Gastroesophageal sphincter (tissue), 3 donors: Measurements from ENCODE around the gene OTOG.

Experiments
- CTCF ChIP-seq, 4 experiments: fragments of 200-600 bp in 2 of 4; fragments of 450-650 bp in 2 of 4; sonication (generic) in 1 of 4; IDR thresholded peaks; one replicate each; pipeline ENCODE4 v1.5.1; 2017 to 2019; ENCODE audit warnings: antibody characterized with exemption in 4 of 4, mild to moderate bottlenecking in 2 of 4, moderate library complexity in 2 of 4
- POLR2A ChIP-seq, 2 donors: fragments of 450-650 bp; IDR thresholded peaks; one replicate each; pipeline ENCODE4 v1.6.1; 2017; ENCODE audit warnings: antibody characterized with exemption in 2 of 2, mild to moderate bottlenecking in 2 of 2, moderate library complexity in 1 of 2
- POLR2AphosphoS5 ChIP-seq: sonication (generic); formaldehyde crosslinking; IDR thresholded peaks from one replicate; pipeline ENCODE4 v1.6.1; 2017; ENCODE audit warnings: antibody characterized with exemption

GRCh38 chr11:17599460-17599925, 52.4 kb downstream of the OTOG start:
- no peak for TF ChIP-seq POLR2AphosphoS5
- no peak for TF ChIP-seq CTCF (IDR thresholded peaks at IDR 0.05)
- TF ChIP-seq POLR2A (IDR thresholded peaks at IDR 0.05): no peak
